ENCODE measurements around the gene CRYBG3.

DNA sequence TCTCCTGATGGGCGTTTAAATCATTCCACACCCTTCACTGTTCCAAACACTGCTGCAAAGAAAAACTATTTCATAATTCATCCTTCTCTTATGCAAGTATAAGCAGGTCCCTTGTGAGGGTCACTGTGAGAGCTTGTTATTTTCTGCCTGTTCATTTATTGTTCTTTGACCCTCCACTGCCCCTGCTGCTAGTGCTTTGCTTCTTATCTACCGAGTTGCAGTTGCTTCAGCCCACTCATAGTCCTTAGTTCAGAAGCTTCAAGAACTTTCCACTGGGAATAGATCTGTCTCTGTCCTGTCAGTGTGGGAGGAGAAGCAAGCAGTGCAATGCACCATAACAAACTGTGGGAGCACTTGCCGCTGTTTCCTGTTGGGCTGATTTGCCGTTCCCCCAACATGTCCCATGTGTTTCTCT, 110.6 kb downstream of the CRYBG3 start:
- TF ChIP-seq, protein P1, sequence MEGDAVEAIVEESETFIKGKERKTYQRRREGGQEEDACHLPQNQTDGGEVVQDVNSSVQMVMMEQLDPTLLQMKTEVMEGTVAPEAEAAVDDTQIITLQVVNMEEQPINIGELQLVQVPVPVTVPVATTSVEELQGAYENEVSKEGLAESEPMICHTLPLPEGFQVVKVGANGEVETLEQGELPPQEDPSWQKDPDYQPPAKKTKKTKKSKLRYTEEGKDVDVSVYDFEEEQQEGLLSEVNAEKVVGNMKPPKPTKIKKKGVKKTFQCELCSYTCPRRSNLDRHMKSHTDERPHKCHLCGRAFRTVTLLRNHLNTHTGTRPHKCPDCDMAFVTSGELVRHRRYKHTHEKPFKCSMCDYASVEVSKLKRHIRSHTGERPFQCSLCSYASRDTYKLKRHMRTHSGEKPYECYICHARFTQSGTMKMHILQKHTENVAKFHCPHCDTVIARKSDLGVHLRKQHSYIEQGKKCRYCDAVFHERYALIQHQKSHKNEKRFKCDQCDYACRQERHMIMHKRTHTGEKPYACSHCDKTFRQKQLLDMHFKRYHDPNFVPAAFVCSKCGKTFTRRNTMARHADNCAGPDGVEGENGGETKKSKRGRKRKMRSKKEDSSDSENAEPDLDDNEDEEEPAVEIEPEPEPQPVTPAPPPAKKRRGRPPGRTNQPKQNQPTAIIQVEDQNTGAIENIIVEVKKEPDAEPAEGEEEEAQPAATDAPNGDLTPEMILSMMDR (IDR thresholded peaks at IDR 0.05): no peak
- TF ChIP-seq POLR2AphosphoS5 (IDR thresholded peaks at IDR 0.05): no peak
